Dendritic cell treated with granulocyte-macrophage colony-stimulating factor and Interleukin-4, amounts not matched to agents 40 ng/mL and 50 ng/mL, for 4 days (primary cell): ENCODE measurements around the gene GSTM2.
A peak's percentile ranks its signal among the peaks of the same experiment; 100 is the strongest.
"Not testable (repeated sequence)": the region's sequence is repeated elsewhere in the genome, so short reads cannot be mapped to it uniquely, and the experiment has no call there.

Experiments used
- H3K27ac Mint-ChIP-seq: one replicate; pipeline ENCODE4 v1.8.0; 2022; ENCODE audit warnings: mild to moderate bottlenecking, mixed read lengths
- H3K27me3 Mint-ChIP-seq: one replicate; pipeline ENCODE4 v1.8.0; 2022; ENCODE audit warnings: mild to moderate bottlenecking, mixed read lengths
- H3K36me3 Mint-ChIP-seq: one replicate; pipeline ENCODE4 v1.8.0; 2022; ENCODE audit warnings: low read depth, mixed read lengths
- H3K4me1 Mint-ChIP-seq: one replicate; pipeline ENCODE4 v1.8.0; 2022; ENCODE audit warnings: low read depth, mixed read lengths
- H3K4me3 Mint-ChIP-seq: one replicate; pipeline ENCODE4 v1.8.0; 2022; ENCODE audit warnings: mild to moderate bottlenecking, moderate library complexity, mixed read lengths
- H3K9me3 Mint-ChIP-seq: one replicate; pipeline ENCODE4 v1.8.0; 2022; ENCODE audit warnings: mixed read lengths
- intact Hi-C: fragments of 100-400 bp; cut with micrococcal nuclease; formaldehyde crosslinking; loops from one replicate; pipeline ENCODE4 v1.15.0; 2022

Gene GSTM2

GRCh38 chr1:109689844-109690405 is 22.1 kb downstream of the GSTM2 start:
- Mint-ChIP-seq H3K36me3 (peaks cover 20% of the 10 kb centered on the region), H3K4me1 (peaks cover 16% of the 10 kb centered on the region), H3K4me3 (no peak overlapping the region), H3K27ac (no peak overlapping the region), H3K9me3 (no peaks in the 10 kb centered on the region), H3K27me3 (peaks cover 3% of the 10 kb centered on the region)
- intact Hi-C loops = no loop called here

GRCh38 chr1:109691759-109692158 is 23.9 kb downstream of the GSTM2 start:
- H3K9me3 Mint-ChIP-seq = no peaks in the 10 kb centered on the region
- H3K36me3 Mint-ChIP-seq = peaks cover 20% of the 10 kb centered on the region
- no peak overlapping the region for H3K27ac Mint-ChIP-seq
- peaks cover 3% of the 10 kb centered on the region for H3K27me3 Mint-ChIP-seq
- intact Hi-C loops = no loop called here
- no peak overlapping the region for H3K4me3 Mint-ChIP-seq
- H3K4me1 Mint-ChIP-seq = peaks cover 16% of the 10 kb centered on the region

GRCh38 chr1:109694400-109694799 is 26.5 kb downstream of the GSTM2 start:
- H3K4me3 Mint-ChIP-seq, H3K27me3 Mint-ChIP-seq, intact Hi-C loops, H3K9me3 Mint-ChIP-seq, H3K27ac Mint-ChIP-seq: not testable (repeated sequence)
- peaks cover 10% of the 10 kb centered on the region for H3K4me1 Mint-ChIP-seq
- peaks cover 19% of the 10 kb centered on the region for H3K36me3 Mint-ChIP-seq

DNA sequence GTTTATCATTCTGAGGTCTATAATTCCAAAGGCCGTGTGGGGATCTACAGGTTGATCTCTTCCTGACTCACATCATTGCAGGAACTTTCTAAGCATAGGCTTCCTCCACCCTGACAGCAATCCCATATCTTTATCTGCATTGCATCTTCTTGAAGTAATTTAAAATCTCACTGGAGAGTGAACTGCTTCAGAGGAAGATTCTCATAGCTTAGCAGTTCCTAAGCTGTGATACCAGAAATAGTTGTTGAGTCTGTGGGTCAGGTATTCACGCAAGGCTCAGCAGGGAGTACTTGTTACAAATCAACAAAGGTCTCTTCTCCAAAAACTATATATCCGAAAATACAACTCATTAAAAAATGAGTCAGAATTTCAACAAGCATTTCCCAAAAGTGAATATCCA is 27.3 kb downstream of the GSTM2 start:
- intact Hi-C loops, H3K27ac Mint-ChIP-seq, H3K4me3 Mint-ChIP-seq, H3K27me3 Mint-ChIP-seq, H3K4me1 Mint-ChIP-seq, H3K9me3 Mint-ChIP-seq: not testable (repeated sequence)
- H3K36me3 Mint-ChIP-seq = peaks cover 12% of the 10 kb centered on the region

GRCh38 chr1:109697066-109697465 is 29.2 kb downstream of the GSTM2 start:
- no peak overlapping the region for H3K27ac Mint-ChIP-seq
- no peaks in the 10 kb centered on the region for H3K4me1 Mint-ChIP-seq
- no peaks in the 10 kb centered on the region for H3K27me3 Mint-ChIP-seq
- H3K9me3 Mint-ChIP-seq = peaks cover 3% of the 10 kb centered on the region
- peaks cover 6% of the 10 kb centered on the region for H3K36me3 Mint-ChIP-seq
- intact Hi-C loops = no loop called here
- no peak overlapping the region for H3K4me3 Mint-ChIP-seq

GRCh38 chr1:109697861-109698260 is 30.0 kb downstream of the GSTM2 start:
- H3K4me3 Mint-ChIP-seq, H3K36me3 Mint-ChIP-seq, intact Hi-C loops, H3K27me3 Mint-ChIP-seq, H3K27ac Mint-ChIP-seq, H3K4me1 Mint-ChIP-seq: not testable (repeated sequence)
- peaks cover 10% of the 10 kb centered on the region for H3K9me3 Mint-ChIP-seq

DNA sequence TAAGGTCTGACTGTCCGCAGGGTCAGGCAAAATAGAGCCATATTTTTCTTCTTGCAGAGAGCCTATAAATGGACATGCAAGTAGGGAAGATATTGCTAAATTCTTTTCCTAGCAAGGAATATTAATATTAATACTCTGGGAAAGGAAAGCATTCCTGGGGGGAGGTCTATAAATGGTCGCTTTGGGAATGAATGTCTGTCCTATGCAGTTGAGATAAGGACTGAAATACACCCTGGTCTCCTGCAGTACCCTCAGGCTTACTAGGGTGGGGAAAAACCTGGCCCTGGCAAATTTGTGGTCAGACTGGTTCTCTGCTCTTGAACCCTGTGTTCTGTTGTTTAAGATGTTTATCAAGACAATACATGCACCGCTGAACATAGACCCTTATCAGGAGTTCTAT is 35.1 kb downstream of the GSTM2 start:
- H3K9me3 Mint-ChIP-seq = peaks cover 44% of the 10 kb centered on the region
- intact Hi-C loops, H3K27ac Mint-ChIP-seq, H3K27me3 Mint-ChIP-seq, H3K4me3 Mint-ChIP-seq, H3K4me1 Mint-ChIP-seq: not testable (repeated sequence)
- H3K36me3 Mint-ChIP-seq = peaks cover 12% of the 10 kb centered on the region

DNA sequence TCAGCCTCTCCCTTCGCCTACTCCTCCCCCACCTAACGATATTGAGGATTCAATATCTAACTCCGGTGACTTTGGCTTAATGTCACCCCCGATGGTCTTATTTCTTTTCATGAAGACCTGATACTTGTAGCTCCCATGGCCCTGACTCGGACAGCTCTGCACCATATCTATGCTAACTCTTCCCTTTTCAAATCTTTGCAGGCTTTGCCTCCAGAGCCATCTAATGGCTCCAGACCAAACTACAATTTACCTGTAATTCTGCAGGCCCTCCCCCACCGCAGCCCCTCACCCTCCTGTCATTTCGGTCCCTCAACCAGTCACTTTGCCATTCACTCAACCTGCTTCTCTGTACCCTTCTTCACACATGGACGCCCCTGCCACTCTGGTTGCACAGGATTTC is 36.3 kb downstream of the GSTM2 start:
- H3K4me3 Mint-ChIP-seq = no peak overlapping the region
- peaks cover 57% of the 10 kb centered on the region for H3K9me3 Mint-ChIP-seq
- intact Hi-C loops = no loop called here
- H3K27ac Mint-ChIP-seq = no peak overlapping the region
- H3K27me3 Mint-ChIP-seq = no peaks in the 10 kb centered on the region
- H3K4me1 Mint-ChIP-seq = peaks cover 5% of the 10 kb centered on the region
- H3K36me3 Mint-ChIP-seq = peaks cover 13% of the 10 kb centered on the region

DNA sequence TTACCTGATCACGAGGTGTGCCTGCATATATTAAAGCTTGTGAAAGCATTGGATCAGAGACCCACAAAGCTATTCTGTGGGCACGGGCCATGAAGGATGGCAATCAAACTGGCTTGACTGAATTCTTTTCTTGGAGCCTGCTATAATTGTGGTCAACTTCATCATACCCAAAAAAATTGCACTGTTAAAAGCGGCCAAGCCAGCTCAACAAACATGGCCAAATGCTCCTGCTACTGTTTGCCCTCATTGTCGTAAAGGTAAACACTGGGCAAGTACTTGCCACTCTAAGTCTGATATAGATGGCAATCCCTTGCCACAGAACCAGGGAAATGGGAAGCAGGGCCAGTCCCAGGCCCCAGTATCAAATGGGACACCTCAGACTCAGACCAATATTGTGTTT is 37.6 kb downstream of the GSTM2 start:
- Mint-ChIP-seq H3K36me3 (peaks cover 13% of the 10 kb centered on the region), H3K9me3 (peaks cover 64% of the 10 kb centered on the region), H3K4me3 (no peak overlapping the region), H3K27me3 (no peaks in the 10 kb centered on the region), H3K4me1 (peaks cover 5% of the 10 kb centered on the region), H3K27ac (no peak overlapping the region)
- intact Hi-C loops = no loop called here

- H3K27ac Mint-ChIP-seq, intact Hi-C loops, H3K4me3 Mint-ChIP-seq: not testable (repeated sequence)
- H3K36me3 Mint-ChIP-seq = peaks cover 11% of the 10 kb centered on the region
- peaks cover 14% of the 10 kb centered on the region for H3K4me1 Mint-ChIP-seq
- peaks cover 13% of the 10 kb centered on the region for H3K27me3 Mint-ChIP-seq
- peaks cover 43% of the 10 kb centered on the region for H3K9me3 Mint-ChIP-seq
These were observed 41.1 kb downstream of the GSTM2 start for GRCh38 chr1:109708949-109709348.

- peaks cover 34% of the 10 kb centered on the region for H3K9me3 Mint-ChIP-seq
- intact Hi-C loops, H3K4me3 Mint-ChIP-seq, H3K27ac Mint-ChIP-seq, H3K36me3 Mint-ChIP-seq: not testable (repeated sequence)
- peaks cover 13% of the 10 kb centered on the region for H3K27me3 Mint-ChIP-seq
- H3K4me1 Mint-ChIP-seq = peaks cover 14% of the 10 kb centered on the region
These were observed 42.0 kb downstream of the GSTM2 start for GRCh38 chr1:109709822-109710221.

GRCh38 chr1:109711593-109712320 is 43.9 kb downstream of the GSTM2 start, which contains the start of gene GSTM5:
GSTM5 (plus strand) TSS chr1:109712251; CDS start chr1:109712313, 62 bp downstream.
- peaks cover 13% of the 10 kb centered on the region for H3K27me3 Mint-ChIP-seq
- H3K36me3 Mint-ChIP-seq, H3K27ac Mint-ChIP-seq, H3K4me1 Mint-ChIP-seq, intact Hi-C loops: not testable (repeated sequence)
- H3K9me3 Mint-ChIP-seq = peaks cover 31% of the 10 kb centered on the region
- peak within 1 kb of the TSS; percentile 58 for H3K4me3 Mint-ChIP-seq

DNA sequence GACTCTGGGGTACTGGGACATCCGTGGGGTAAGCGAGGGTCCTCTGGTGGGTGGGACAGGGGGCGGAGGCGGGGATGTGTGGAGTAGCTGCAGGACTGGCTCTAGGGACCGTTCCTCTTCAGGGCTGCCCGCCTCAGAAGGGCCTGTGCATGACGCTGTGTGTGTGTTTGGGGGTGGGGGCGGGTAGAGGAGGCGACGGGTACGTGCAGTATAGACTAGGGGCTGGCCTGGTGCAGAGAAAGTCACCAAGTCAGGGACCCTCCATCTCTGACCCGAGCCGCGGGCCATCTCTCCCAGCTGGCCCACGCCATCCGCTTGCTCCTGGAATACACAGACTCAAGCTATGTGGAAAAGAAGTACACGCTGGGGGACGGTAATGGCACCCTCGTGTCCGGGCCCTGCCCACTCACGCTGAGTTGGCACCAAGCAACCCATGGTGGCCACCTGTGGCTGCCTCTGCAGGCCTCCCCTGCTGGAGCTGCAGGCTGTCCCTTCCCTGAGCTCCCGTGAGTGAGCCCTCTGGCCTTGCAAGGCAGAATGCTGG is 44.5 kb downstream of the GSTM2 start:
- Mint-ChIP-seq H3K27ac (no peak overlapping the region), H3K4me1 (peaks cover 9% of the 10 kb centered on the region), H3K36me3 (peaks cover 6% of the 10 kb centered on the region), H3K27me3 (peaks cover 13% of the 10 kb centered on the region), H3K9me3 (peaks cover 25% of the 10 kb centered on the region), H3K4me3 (peak overlapping the region; percentile 58)
- intact Hi-C loops = no loop called here

DNA sequence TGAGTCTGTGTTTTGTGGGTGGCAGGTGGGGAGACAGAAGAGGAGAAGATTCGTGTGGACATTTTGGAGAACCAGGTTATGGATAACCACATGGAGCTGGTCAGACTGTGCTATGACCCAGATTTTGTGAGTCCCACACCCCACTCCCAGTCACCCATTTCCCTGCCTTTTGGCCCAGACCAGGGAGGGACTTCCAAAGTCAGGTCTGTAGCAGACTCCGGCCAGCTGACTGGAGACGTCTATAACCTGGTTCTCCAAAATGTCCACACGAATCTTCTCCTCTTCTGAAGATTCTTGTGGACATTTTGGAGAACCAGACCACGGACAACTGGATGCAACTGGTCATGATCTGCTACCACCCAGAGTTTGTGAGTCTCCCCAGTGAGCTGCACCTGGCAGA is 45.8 kb downstream of the GSTM2 start:
- H3K27me3 Mint-ChIP-seq = peaks cover 13% of the 10 kb centered on the region
- peaks cover 12% of the 10 kb centered on the region for H3K9me3 Mint-ChIP-seq
- H3K4me3 Mint-ChIP-seq = no peak overlapping the region
- no peaks in the 10 kb centered on the region for H3K36me3 Mint-ChIP-seq
- peaks cover 9% of the 10 kb centered on the region for H3K4me1 Mint-ChIP-seq
- no peak overlapping the region for H3K27ac Mint-ChIP-seq
- intact Hi-C loops = no loop called here
